HepG2 (cell line): ENCODE measurements around the gene GPX5. TPM values are rescaled to one million over a fixed set of nuclear protein-coding genes. Genes with fewer than 3 reads are reported as not detected.

Source experiments
- EP300 ChIP-seq, 3 experiments: sonication (generic) in 1 of 3; formaldehyde crosslinking in 1 of 3; IDR thresholded peaks; 2 replicates each; pipeline versions ENCODE4 v1.5.1 to v1.6.1; 2011 to 2020; ENCODE audit warnings: low read depth in 2 of 3, low read length in 2 of 3, borderline replicate concordance in 1 of 3, improper control_type of control experiment in 1 of 3, mild to moderate bottlenecking in 1 of 3, missing genetic modification reagents in 1 of 3, moderate library complexity in 1 of 3
- ESRRA ChIP-seq: sonication (generic); formaldehyde crosslinking; IDR thresholded peaks from 2 replicates; pipeline ENCODE4 v1.5.1; 2020; ENCODE audit warnings: mild to moderate bottlenecking, low read depth, missing genetic modification reagents
- GTF2F1 ChIP-seq: fragments of 150-350 bp; IDR thresholded peaks from 2 replicates; pipeline ENCODE4 v1.6.1; 2014; ENCODE audit warnings: low read length
- NR2C2 ChIP-seq: sonication (generic); formaldehyde crosslinking; IDR thresholded peaks from 2 replicates; pipeline ENCODE4 v1.4.0; 2020; ENCODE audit warnings: missing genetic modification reagents, mild to moderate bottlenecking, moderate library complexity, borderline replicate concordance
- PAWR ChIP-seq: sonication (generic); formaldehyde crosslinking; IDR thresholded peaks from 2 replicates; pipeline ENCODE4 v1.4.0; 2020; ENCODE audit warnings: missing genetic modification reagents, mild to moderate bottlenecking, borderline replicate concordance
- RBAK ChIP-seq: sonication (generic); formaldehyde crosslinking; IDR thresholded peaks from 2 replicates; pipeline ENCODE4 v1.5.1; 2020; ENCODE audit warnings: mild to moderate bottlenecking, missing genetic modification reagents
- SMAD1 ChIP-seq: sonication (generic); formaldehyde crosslinking; IDR thresholded peaks from 2 replicates; pipeline ENCODE4 v1.4.0; 2020; ENCODE audit warnings: missing genetic modification reagents, low read depth, mild to moderate bottlenecking, borderline replicate concordance
- SP4 ChIP-seq: sonication (generic); formaldehyde crosslinking; IDR thresholded peaks from 2 replicates; pipeline ENCODE4 v1.8.1; 2023; ENCODE audit warnings: mild to moderate bottlenecking, missing genetic modification reagents
- TCF7 ChIP-seq: sonication (generic); IDR thresholded peaks from 2 replicates; pipeline ENCODE4 v1.6.1; 2016; ENCODE audit warnings: antibody characterized with exemption, low read depth
- ZNF256 ChIP-seq: sonication (generic); formaldehyde crosslinking; conservative IDR thresholded peaks from 2 replicates; pipeline ENCODE4 v1.4.0; 2020; ENCODE audit warnings: missing genetic modification reagents
- ZNF564 ChIP-seq: sonication (generic); formaldehyde crosslinking; IDR thresholded peaks from 2 replicates; pipeline ENCODE4 v1.8.1; 2023; ENCODE audit warnings: mild to moderate bottlenecking, missing genetic modification reagents
- ZNF615 ChIP-seq: sonication (generic); formaldehyde crosslinking; IDR thresholded peaks from 2 replicates; pipeline ENCODE4 v1.5.0; 2020; ENCODE audit warnings: mild to moderate bottlenecking, missing genetic modification reagents, borderline replicate concordance
- ZNF619 ChIP-seq: sonication (generic); formaldehyde crosslinking; IDR thresholded peaks from 2 replicates; pipeline ENCODE4 v1.4.0; 2020; ENCODE audit warnings: mild to moderate bottlenecking, missing genetic modification reagents
- ZNF652 ChIP-seq: IDR thresholded peaks from 2 replicates; pipeline ENCODE4 v1.6.1; 2016; ENCODE audit warnings: low read depth, borderline replicate concordance
- ZNF713 ChIP-seq: sonication (generic); formaldehyde crosslinking; IDR thresholded peaks from 2 replicates; pipeline ENCODE4 v1.4.0; 2020; ENCODE audit warnings: mild to moderate bottlenecking, missing genetic modification reagents
- polyA plus RNA-seq, 8 experiments: library from polyadenylated mRNA; depleted of rRNA in 3 of 8; stranded (reverse) in 7 of 8; unstranded in 1 of 8; fragments of >200 nt; fragmentation: Illumina TruSeq in 4 of 8; extraction: Trizol in 4 of 8; gene quantifications; 2 replicates each; pipeline versions ENCODE4 v1.2.1 to v1.2.3, GENCODE V29; 2011 to 2016; ENCODE audit warnings: low read depth in 4 of 8, missing spikeins in 1 of 8, mixed read lengths in 1 of 8; ENCODE audit not compliant: insufficient read depth in 1 of 8
- total RNA-seq, 5 experiments: library from RNA; depleted of rRNA; stranded (reverse); fragments of >200 nt; fragmentation: Illumina TruSeq; extraction: Trizol; gene quantifications; 2 replicates each; pipeline ENCODE4 v1.2.3, GENCODE V29; 2016; ENCODE audit warnings: low read depth in 1 of 5
- TF ChIP-seq, protein P1 (sequence below): sonication (generic); formaldehyde crosslinking; IDR thresholded peaks from 2 replicates; pipeline ENCODE4 v1.4.0; 2020; ENCODE audit warnings: missing genetic modification reagents
- TF ChIP-seq, protein P2 (sequence below): sonication (generic); formaldehyde crosslinking; IDR thresholded peaks from 2 replicates; pipeline ENCODE4 v1.4.0; 2020; ENCODE audit warnings: mild to moderate bottlenecking, missing genetic modification reagents
- TF ChIP-seq, protein P3 (sequence below): sonication (generic); formaldehyde crosslinking; conservative IDR thresholded peaks from 2 replicates; pipeline ENCODE4 v1.8.1; 2023; ENCODE audit warnings: missing genetic modification reagents
- TF ChIP-seq, protein P4 (sequence below): sonication (generic); formaldehyde crosslinking; IDR thresholded peaks from 2 replicates; pipeline ENCODE4 v1.4.0; 2020; ENCODE audit warnings: missing genetic modification reagents, low read depth, mild to moderate bottlenecking, borderline replicate concordance

GPX5 gene
- total and polyA plus RNA-seq, 2 of the 13 experiments (the other 11 are each of a cell fraction or from before 2014, with no cell fraction given): not detected

DNA sequence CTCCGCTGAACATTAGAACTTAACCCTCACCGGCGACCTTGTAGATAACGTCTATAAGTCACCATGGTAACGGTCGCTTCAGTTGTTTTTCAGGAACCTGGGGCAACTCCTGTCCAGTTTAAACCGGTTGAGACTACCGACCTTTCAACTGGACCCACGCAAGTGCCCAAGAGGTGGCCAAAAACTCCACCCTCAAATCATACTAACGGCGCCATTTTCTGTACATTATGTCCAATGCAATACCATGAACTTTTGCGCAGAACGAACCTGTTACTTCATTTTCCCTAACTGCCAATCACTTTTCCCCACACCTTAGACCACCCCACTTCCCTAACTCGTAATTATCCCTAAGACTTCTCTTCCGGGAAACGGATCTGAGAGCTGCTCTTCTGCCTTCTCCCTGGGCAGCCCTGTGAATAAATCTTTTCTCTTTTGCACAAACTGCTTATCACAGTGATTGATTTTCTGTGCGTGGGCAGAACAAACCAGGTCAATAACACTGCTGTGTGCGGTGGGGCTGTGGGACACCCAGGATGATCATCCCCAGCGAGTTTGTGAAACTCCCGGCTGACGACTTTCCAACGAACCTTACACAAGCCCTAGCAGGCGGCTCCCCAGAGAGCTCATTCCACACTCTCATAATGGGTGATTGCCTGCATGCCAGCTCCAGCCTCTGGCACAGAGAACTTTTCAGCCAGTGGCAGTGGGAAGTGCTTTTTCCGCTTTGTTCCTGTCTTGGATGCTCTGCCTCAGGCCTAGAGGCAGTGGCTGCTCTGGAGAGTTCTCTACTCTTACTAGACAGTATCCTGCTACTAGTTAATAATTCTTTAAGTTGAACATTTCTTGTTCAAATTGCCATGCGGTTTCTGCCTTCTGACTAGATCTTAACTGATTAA lies 28.6 kb downstream of the GPX5 start (continued):
- TF ChIP-seq, protein P1, sequence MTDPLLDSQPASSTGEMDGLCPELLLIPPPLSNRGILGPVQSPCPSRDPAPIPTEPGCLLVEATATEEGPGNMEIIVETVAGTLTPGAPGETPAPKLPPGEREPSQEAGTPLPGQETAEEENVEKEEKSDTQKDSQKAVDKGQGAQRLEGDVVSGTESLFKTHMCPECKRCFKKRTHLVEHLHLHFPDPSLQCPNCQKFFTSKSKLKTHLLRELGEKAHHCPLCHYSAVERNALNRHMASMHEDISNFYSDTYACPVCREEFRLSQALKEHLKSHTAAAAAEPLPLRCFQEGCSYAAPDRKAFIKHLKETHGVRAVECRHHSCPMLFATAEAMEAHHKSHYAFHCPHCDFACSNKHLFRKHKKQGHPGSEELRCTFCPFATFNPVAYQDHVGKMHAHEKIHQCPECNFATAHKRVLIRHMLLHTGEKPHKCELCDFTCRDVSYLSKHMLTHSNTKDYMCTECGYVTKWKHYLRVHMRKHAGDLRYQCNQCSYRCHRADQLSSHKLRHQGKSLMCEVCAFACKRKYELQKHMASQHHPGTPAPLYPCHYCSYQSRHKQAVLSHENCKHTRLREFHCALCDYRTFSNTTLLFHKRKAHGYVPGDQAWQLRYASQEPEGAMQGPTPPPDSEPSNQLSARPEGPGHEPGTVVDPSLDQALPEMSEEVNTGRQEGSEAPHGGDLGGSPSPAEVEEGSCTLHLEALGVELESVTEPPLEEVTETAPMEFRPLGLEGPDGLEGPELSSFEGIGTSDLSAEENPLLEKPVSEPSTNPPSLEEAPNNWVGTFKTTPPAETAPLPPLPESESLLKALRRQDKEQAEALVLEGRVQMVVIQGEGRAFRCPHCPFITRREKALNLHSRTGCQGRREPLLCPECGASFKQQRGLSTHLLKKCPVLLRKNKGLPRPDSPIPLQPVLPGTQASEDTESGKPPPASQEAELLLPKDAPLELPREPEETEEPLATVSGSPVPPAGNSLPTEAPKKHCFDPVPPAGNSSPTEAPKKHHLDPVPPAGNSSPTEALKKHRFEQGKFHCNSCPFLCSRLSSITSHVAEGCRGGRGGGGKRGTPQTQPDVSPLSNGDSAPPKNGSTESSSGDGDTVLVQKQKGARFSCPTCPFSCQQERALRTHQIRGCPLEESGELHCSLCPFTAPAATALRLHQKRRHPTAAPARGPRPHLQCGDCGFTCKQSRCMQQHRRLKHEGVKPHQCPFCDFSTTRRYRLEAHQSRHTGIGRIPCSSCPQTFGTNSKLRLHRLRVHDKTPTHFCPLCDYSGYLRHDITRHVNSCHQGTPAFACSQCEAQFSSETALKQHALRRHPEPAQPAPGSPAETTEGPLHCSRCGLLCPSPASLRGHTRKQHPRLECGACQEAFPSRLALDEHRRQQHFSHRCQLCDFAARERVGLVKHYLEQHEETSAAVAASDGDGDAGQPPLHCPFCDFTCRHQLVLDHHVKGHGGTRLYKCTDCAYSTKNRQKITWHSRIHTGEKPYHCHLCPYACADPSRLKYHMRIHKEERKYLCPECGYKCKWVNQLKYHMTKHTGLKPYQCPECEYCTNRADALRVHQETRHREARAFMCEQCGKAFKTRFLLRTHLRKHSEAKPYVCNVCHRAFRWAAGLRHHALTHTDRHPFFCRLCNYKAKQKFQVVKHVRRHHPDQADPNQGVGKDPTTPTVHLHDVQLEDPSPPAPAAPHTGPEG (CRISPR knock-in tag): no peak
- TF ChIP-seq TCF7 (no peak), ZNF713 (CRISPR knock-in tag) (no peak), RBAK (CRISPR knock-in tag) (no peak), ZNF619 (CRISPR knock-in tag) (no peak), ESRRA (CRISPR knock-in tag) (no peak), PAWR (CRISPR knock-in tag) (no peak), ZNF564 (CRISPR knock-in tag) (0 out of 2 replicates have a peak, but pooled peaks have one; percentile 11), GTF2F1 (no peak), EP300 (IDR thresholded peaks at IDR 0.05; ENCODE audit: low read depth in 2 of 2, low read length in 2 of 2) (no peak), EP300 (CRISPR knock-in tag; IDR thresholded peaks at IDR 0.05; ENCODE audit: borderline replicate concordance) (no peak), ZNF652 (CRISPR knock-in tag) (peak; percentile 29; the same call in 1 of the 2 replicates), SP4 (CRISPR knock-in tag) (0 out of 2 replicates have a peak, but pooled peaks have one; percentile 2), NR2C2 (no peak), SMAD1 (CRISPR knock-in tag) (no peak), ZNF615 (CRISPR knock-in tag) (no peak), ZNF256 (no peak)
- TF ChIP-seq, protein P2, sequence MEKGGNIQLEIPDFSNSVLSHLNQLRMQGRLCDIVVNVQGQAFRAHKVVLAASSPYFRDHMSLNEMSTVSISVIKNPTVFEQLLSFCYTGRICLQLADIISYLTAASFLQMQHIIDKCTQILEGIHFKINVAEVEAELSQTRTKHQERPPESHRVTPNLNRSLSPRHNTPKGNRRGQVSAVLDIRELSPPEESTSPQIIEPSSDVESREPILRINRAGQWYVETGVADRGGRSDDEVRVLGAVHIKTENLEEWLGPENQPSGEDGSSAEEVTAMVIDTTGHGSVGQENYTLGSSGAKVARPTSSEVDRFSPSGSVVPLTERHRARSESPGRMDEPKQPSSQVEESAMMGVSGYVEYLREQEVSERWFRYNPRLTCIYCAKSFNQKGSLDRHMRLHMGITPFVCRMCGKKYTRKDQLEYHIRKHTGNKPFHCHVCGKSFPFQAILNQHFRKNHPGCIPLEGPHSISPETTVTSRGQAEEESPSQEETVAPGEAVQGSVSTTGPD: no peak
- TF ChIP-seq, protein P3, sequence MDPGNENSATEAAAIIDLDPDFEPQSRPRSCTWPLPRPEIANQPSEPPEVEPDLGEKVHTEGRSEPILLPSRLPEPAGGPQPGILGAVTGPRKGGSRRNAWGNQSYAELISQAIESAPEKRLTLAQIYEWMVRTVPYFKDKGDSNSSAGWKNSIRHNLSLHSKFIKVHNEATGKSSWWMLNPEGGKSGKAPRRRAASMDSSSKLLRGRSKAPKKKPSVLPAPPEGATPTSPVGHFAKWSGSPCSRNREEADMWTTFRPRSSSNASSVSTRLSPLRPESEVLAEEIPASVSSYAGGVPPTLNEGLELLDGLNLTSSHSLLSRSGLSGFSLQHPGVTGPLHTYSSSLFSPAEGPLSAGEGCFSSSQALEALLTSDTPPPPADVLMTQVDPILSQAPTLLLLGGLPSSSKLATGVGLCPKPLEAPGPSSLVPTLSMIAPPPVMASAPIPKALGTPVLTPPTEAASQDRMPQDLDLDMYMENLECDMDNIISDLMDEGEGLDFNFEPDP (CRISPR knock-in tag): 0 out of 2 replicates have a peak, but pooled peaks have one; percentile 80
- TF ChIP-seq, protein P4, sequence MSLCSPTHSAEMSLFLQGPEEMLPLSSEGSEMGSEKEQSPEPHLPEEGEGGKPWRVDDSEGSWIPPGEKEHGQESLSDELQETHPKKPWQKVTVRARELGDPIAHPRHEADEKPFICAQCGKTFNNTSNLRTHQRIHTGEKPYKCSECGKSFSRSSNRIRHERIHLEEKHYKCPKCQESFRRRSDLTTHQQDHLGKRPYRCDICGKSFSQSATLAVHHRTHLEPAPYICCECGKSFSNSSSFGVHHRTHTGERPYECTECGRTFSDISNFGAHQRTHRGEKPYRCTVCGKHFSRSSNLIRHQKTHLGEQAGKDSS (CRISPR knock-in tag): no peak
